Neuronal stem cell (in vitro differentiated cells): ENCODE data around the gene PRSS21.

Source experiments
- DNase-seq: peaks from one replicate; pipeline ENCODE4 v3.0.0-alpha.2; 2013; ENCODE audit warnings: low spot score
- H2AFZ ChIP-seq: one replicate; pipeline ENCODE4 v1.6.1; 2013; ENCODE audit warnings: mild to moderate bottlenecking, low read length, inconsistent platforms
- H2AK5ac ChIP-seq: 2 replicates; pipeline ENCODE4 v1.6.1; 2013; ENCODE audit warnings: low read depth, mild to moderate bottlenecking, inconsistent platforms, low read length, moderate library complexity, mixed read lengths
- H2BK120ac ChIP-seq: 2 replicates; pipeline ENCODE4 v1.6.1; 2013; ENCODE audit warnings: low read depth, mild to moderate bottlenecking, inconsistent platforms, low read length, moderate library complexity, mixed read lengths
- H2BK12ac ChIP-seq: one replicate; pipeline ENCODE4 v1.6.1; 2013; ENCODE audit warnings: low read length, inconsistent platforms
- H2BK15ac ChIP-seq: 2 replicates; pipeline ENCODE4 v1.6.1; 2013; ENCODE audit warnings: mild to moderate bottlenecking, low read length, inconsistent platforms, mixed read lengths
- H2BK5ac ChIP-seq: one replicate; pipeline ENCODE4 v1.6.1; 2013; ENCODE audit warnings: inconsistent platforms, mild to moderate bottlenecking, low read length, moderate library complexity
- H3K14ac ChIP-seq: one replicate; pipeline ENCODE4 v1.6.1; 2013; ENCODE audit warnings: low read length, inconsistent platforms
- H3K18ac ChIP-seq: 2 replicates; pipeline ENCODE4 v1.6.1; 2013; ENCODE audit warnings: low read length, inconsistent platforms
- H3K23ac ChIP-seq: 2 replicates; pipeline ENCODE4 v1.6.1; 2013; ENCODE audit warnings: low read depth, mild to moderate bottlenecking, mixed read lengths, low read length, inconsistent platforms; ENCODE audit not compliant: poor library complexity
- H3K27ac ChIP-seq: replicated peaks from 3 replicates; pipeline ENCODE4 v1.5.1; 2013; ENCODE audit warnings: low read length, inconsistent platforms
- H3K27me3 ChIP-seq, 3 experiments: 2 replicates each; pipeline ENCODE4 v1.6.1; 2013; ENCODE audit warnings: low read length in 3 of 3, mild to moderate bottlenecking in 2 of 3, inconsistent platforms in 1 of 3, low read depth in 1 of 3, mixed read lengths in 1 of 3, moderate library complexity in 1 of 3; ENCODE audit not compliant: control insufficient read depth in 3 of 3, insufficient read depth in 3 of 3
- H3K36me3 ChIP-seq, 2 donors: replicated peaks in 1 of 2; 2 replicates each; pipeline ENCODE4 v1.6.1; 2013; ENCODE audit warnings: low read length in 2 of 2; ENCODE audit not compliant: control insufficient read depth in 2 of 2, insufficient read depth in 2 of 2
- H3K4ac ChIP-seq: 2 replicates; pipeline ENCODE4 v1.6.1; 2013; ENCODE audit warnings: inconsistent platforms, mild to moderate bottlenecking, low read length, moderate library complexity
- H3K4me1 ChIP-seq, 2 donors: 1 replicate in 1 of 2; 2 replicates in 1 of 2; pipeline ENCODE4 v1.6.1; 2013; ENCODE audit warnings: low read length in 2 of 2, low read depth in 1 of 2; ENCODE audit not compliant: control insufficient read depth in 2 of 2, insufficient read depth in 1 of 2
- H3K4me2 ChIP-seq: one replicate; pipeline ENCODE4 v1.6.1; 2013; ENCODE audit warnings: mild to moderate bottlenecking, low read length, inconsistent platforms; ENCODE audit not compliant: insufficient read depth, poor library complexity, severe bottlenecking
- H3K4me3 ChIP-seq, 2 donors: 2 replicates each; pipeline ENCODE4 v1.5.1; 2013; ENCODE audit warnings: low read length in 2 of 2, mild to moderate bottlenecking in 2 of 2, inconsistent platforms in 1 of 2, moderate library complexity in 1 of 2
- H3K79me1 ChIP-seq: one replicate; pipeline ENCODE4 v1.6.1; 2013; ENCODE audit warnings: low read depth, mild to moderate bottlenecking, inconsistent platforms, low read length, moderate library complexity
- H3K9ac ChIP-seq: one replicate; pipeline ENCODE4 v1.6.1; 2013; ENCODE audit warnings: mild to moderate bottlenecking, low read depth, low read length, inconsistent platforms; ENCODE audit not compliant: poor library complexity
- H3K9me3 ChIP-seq, 2 donors: replicated peaks in 1 of 2; 2 replicates each; pipeline versions ENCODE3 to v1.6.1; 2013; ENCODE audit warnings: low read length in 2 of 2, mild to moderate bottlenecking in 2 of 2, inconsistent platforms in 1 of 2, low read depth in 1 of 2, mixed read lengths in 1 of 2, moderate library complexity in 1 of 2; ENCODE audit not compliant: control insufficient read depth in 2 of 2, insufficient read depth in 1 of 2
- H4K8ac ChIP-seq: one replicate; pipeline ENCODE4 v1.6.1; 2013; ENCODE audit warnings: low read depth, mild to moderate bottlenecking, inconsistent platforms, low read length, moderate library complexity
- H4K91ac ChIP-seq: one replicate; pipeline ENCODE4 v1.6.1; 2013; ENCODE audit warnings: low read length, low read depth, mild to moderate bottlenecking, inconsistent platforms; ENCODE audit not compliant: poor library complexity
- WGBS, 2 donors: extraction: QIAGEN DNeasy Blood & Tissue Kit; methylation state at CpG; one replicate each; pipeline ENCODE4 v1.1.7; 2013; ENCODE audit warnings: missing lambda C conversion rate in 2 of 2, mixed read lengths in 1 of 2; ENCODE audit not compliant: insufficient read length in 2 of 2, insufficient replicate concordance in 1 of 2; ENCODE audit errors: extremely low coverage in 2 of 2; 5-methylcytosine and 5-hydroxymethylcytosine counted together

Gene PRSS21

GRCh38 chr16:2841606-2842339 is 24.7 kb downstream of the PRSS21 start:
- H3K79me1 ChIP-seq = no peaks in the 10 kb centered on the region
- no peak overlapping the region for H2BK15ac ChIP-seq
- no peak overlapping the region for H3K4me2 ChIP-seq
- no peak overlapping the region for H3K14ac ChIP-seq
- H3K9me3 ChIP-seq = peaks cover 0 to 4% of the 10 kb centered on the region in 2 donors
- no peak overlapping the region for H3K9ac ChIP-seq
- H3K4me3 ChIP-seq = no peak overlapping the region
- peak overlapping the region; percentile 48 for H3K18ac ChIP-seq
- no peak overlapping the region for H2BK5ac ChIP-seq
- no peaks in the 10 kb centered on the region for H3K36me3 ChIP-seq
- H2BK120ac ChIP-seq = no peak overlapping the region
- no peak overlapping the region for H2AFZ ChIP-seq
- H4K8ac ChIP-seq = no peak overlapping the region
- H3K4ac ChIP-seq = no peak overlapping the region
- peak overlapping the region; percentile 43 for H3K23ac ChIP-seq
- no peak for DNase-seq
- peaks cover 0 to 10% (median 7%) of the 10 kb centered on the region in 3 experiments for H3K27me3 ChIP-seq
- H3K27ac ChIP-seq = no peak overlapping the region
- no peak overlapping the region for H2BK12ac ChIP-seq
- peak overlapping the region; percentile 63 for H2AK5ac ChIP-seq
- H3K4me1 ChIP-seq = peaks cover 0 to 3% of the 10 kb centered on the region in 2 donors
- H4K91ac ChIP-seq = no peak overlapping the region
- no CpG with 5 or more reads among the region's 18 CpGs for whole genome bisulfite sequencing, 2 donors

GRCh38 chr16:2842340-2843000 is 25.4 kb downstream of the PRSS21 start:
- H3K27me3 ChIP-seq = peaks cover 0 to 10% (median 10%) of the 10 kb centered on the region in 3 experiments
- H3K4me1 ChIP-seq = peaks cover 0 to 1% of the 10 kb centered on the region in 2 donors
- H2BK5ac ChIP-seq = peak overlapping the region; percentile 24
- no peak overlapping the region for H2BK15ac ChIP-seq
- peak overlapping the region; percentile 89 for H3K14ac ChIP-seq
- no CpG with 5 or more reads among the region's 40 CpGs for WGBS, 2 donors
- H2BK120ac ChIP-seq = no peak overlapping the region
- no peaks in the 10 kb centered on the region for H3K36me3 ChIP-seq
- H3K23ac ChIP-seq = peak overlapping the region; percentile 96
- no peak overlapping the region for H3K4me2 ChIP-seq
- H2AK5ac ChIP-seq = no peak overlapping the region
- H3K9ac ChIP-seq = peak overlapping the region; percentile 63
- no peak overlapping the region for H2AFZ ChIP-seq
- no peak overlapping the region for H3K4me3 ChIP-seq
- peak overlapping the region; percentile 29 for H4K8ac ChIP-seq
- no peaks in the 10 kb centered on the region for H3K79me1 ChIP-seq
- H4K91ac ChIP-seq = no peak overlapping the region
- peak overlapping the region; percentile 93 for H3K18ac ChIP-seq
- H3K4ac ChIP-seq = no peak overlapping the region
- no peak overlapping the region for H3K27ac ChIP-seq
- no peak for DNase-seq
- H3K9me3 ChIP-seq = peaks cover 0 to 1% of the 10 kb centered on the region in 2 donors
- peak overlapping the region; percentile 49 for H2BK12ac ChIP-seq

- Histone ChIP-seq H3K36me3 (no peaks in the 10 kb centered on the region), H2BK120ac (no peak overlapping the region), H3K18ac (no peak overlapping the region), H2BK5ac (no peak overlapping the region), H3K14ac (no peak overlapping the region), H3K27ac (no peak overlapping the region), H2BK12ac (no peak overlapping the region), H3K27me3 (peaks cover 0 to 7% (median 4%) of the 10 kb centered on the region in 3 experiments), H4K8ac (no peak overlapping the region), H3K4me1 (peaks cover 0 to 1% of the 10 kb centered on the region in 2 donors), H3K9me3 (peaks cover 0 to 1% of the 10 kb centered on the region in 2 donors), H4K91ac (no peak overlapping the region), H3K4ac (no peak overlapping the region), H3K4me3 (peak overlapping the region in 1 of 2 donors; percentile 43), H3K23ac (no peak overlapping the region), H2AFZ (peak overlapping the region; percentile 9), H2AK5ac (peak overlapping the region; percentile 63), H3K4me2 (no peak overlapping the region), H3K79me1 (no peaks in the 10 kb centered on the region), H2BK15ac (no peak overlapping the region), H3K9ac (no peak overlapping the region)
- no peak for DNase-seq
- no CpG with 5 or more reads among the region's 8 CpGs for WGBS, 2 donors
Observed at GRCh38 chr16:2843526-2843925, 26.5 kb downstream of the PRSS21 start.

GRCh38 chr16:2845116-2845515 is 28.1 kb downstream of the PRSS21 start:
- Histone ChIP-seq H3K14ac (no peak overlapping the region), H3K36me3 (no peaks in the 10 kb centered on the region), H3K27ac (no peak overlapping the region), H3K4me3 (no peak overlapping the region), H3K23ac (no peak overlapping the region), H2BK5ac (no peak overlapping the region), H2BK12ac (no peak overlapping the region), H4K91ac (no peak overlapping the region), H3K4ac (no peak overlapping the region), H4K8ac (no peak overlapping the region), H3K18ac (no peak overlapping the region), H2BK15ac (no peak overlapping the region), H3K4me1 (no peaks in the 10 kb centered on the region), H3K79me1 (no peaks in the 10 kb centered on the region), H3K9me3 (peaks cover 0 to 1% of the 10 kb centered on the region in 2 donors), H2AFZ (no peak overlapping the region), H2AK5ac (no peak overlapping the region), H3K4me2 (no peak overlapping the region), H2BK120ac (no peak overlapping the region), H3K27me3 (peaks cover 0 to 8% (median 3%) of the 10 kb centered on the region in 3 experiments), H3K9ac (no peak overlapping the region)
- no CpG with 5 or more reads among the region's 5 CpGs for WGBS, 2 donors
- DNase-seq = no peak
